ENCODE results near the gene TSPAN10. TPM values are rescaled to one million over a fixed set of nuclear protein-coding genes. Genes with fewer than 3 reads are reported as not detected.
A peak's percentile ranks its signal among the peaks of the same experiment; 100 is the strongest.

The TSPAN10 gene
- total and polyA plus RNA-seq, 2 of the 4 experiments (the other 2 are of a cell fraction): 1.4 to 4.5 TPM

- Histone ChIP-seq H3K9me3 (ENCODE audit: control insufficient read depth, insufficient read depth, low read length) (peaks cover 8% of the 10 kb centered on the region; the same call in 1 of the 2 replicates), H4K20me1 (ENCODE audit: insufficient read depth, low read length) (peaks cover 3% of the 10 kb centered on the region; the same call in 1 of the 2 replicates), H2BK15ac (ENCODE audit: low read depth, low read length) (no peak overlapping the region), H2AFZ (replicated peaks; ENCODE audit: low read length, poor library complexity) (peak overlapping the region; percentile 51), H3K18ac (ENCODE audit: low read depth, low read length) (no peak overlapping the region), H3K4me2 (ENCODE audit: low read depth, low read length) (no peak overlapping the region), H3K4ac (ENCODE audit: low read depth, low read length) (no peak overlapping the region), H3K4me3 (ENCODE audit: insufficient read depth, low read depth, low read length) (no peak overlapping the region), H3K27me3 (ENCODE audit: control insufficient read depth, insufficient read depth, low read length) (peaks cover 9% of the 10 kb centered on the region), H2BK120ac (ENCODE audit: low read depth, low read length) (no peak overlapping the region), H3K27ac (ENCODE audit: insufficient read depth, low read length) (no peak overlapping the region), H4K8ac (ENCODE audit: low read depth in 2 of 2, low read length in 2 of 2) (no peak overlapping the region), H3K56ac (ENCODE audit: extremely low read depth, insufficient read depth, low read length) (no peak overlapping the region), H3K36me3 (ENCODE audit: control insufficient read depth, insufficient read depth, low read length) (no peaks in the 10 kb centered on the region), H3K9me1 (ENCODE audit: insufficient read depth, low read length) (peaks cover 12% of the 10 kb centered on the region), H4K5ac (ENCODE audit: low read depth, low read length) (no peak overlapping the region), H3K4me1 (ENCODE audit: control insufficient read depth, insufficient read depth, low read length) (peaks cover 6% of the 10 kb centered on the region), H2AK9ac (replicated peaks; ENCODE audit: low read depth, low read length, poor library complexity) (peak overlapping the region; percentile 28), H2BK5ac (ENCODE audit: low read depth, low read length, poor library complexity, severe bottlenecking) (no peak overlapping the region), H3K23ac (ENCODE audit: low read depth, low read length) (no peak overlapping the region), H3K14ac (replicated peaks; ENCODE audit: low read depth, low read length) (no peak overlapping the region), H4K91ac (ENCODE audit: insufficient read depth, low read depth, low read length) (no peak overlapping the region), H3K79me1 (ENCODE audit: low read depth in 1 of 2, low read length in 2 of 2) (no peaks in the 10 kb centered on the region; a peak in 1 of 4 replicates), H2AK5ac (ENCODE audit: low read depth, low read length) (peak overlapping the region; percentile 39; the same call in 1 of the 2 replicates), H2BK20ac (ENCODE audit: low read depth, low read length) (no peak overlapping the region), H3K9ac (ENCODE audit: low read depth, low read length) (no peak overlapping the region)
- in situ Hi-C loops (cut with MboI; ENCODE audit: low sequenced_read_pairs): no loop called here
- intact Hi-C loops (cut with micrococcal nuclease): no loop called here
- TF ChIP-seq POLR2A (IDR thresholded peaks at IDR 0.05; ENCODE audit: low read depth, low read length) (no peak), FOS (IDR thresholded peaks at IDR 0.05; ENCODE audit: low read depth, low read length) (no peak), MAFK (IDR thresholded peaks at IDR 0.05; ENCODE audit: low read depth, low read length) (no peak), BHLHE40 (IDR thresholded peaks at IDR 0.05; ENCODE audit: low read depth, low read length) (no peak), RCOR1 (IDR thresholded peaks at IDR 0.05; ENCODE audit: insufficient replicate concordance, low read length) (no peak), MAZ (IDR thresholded peaks at IDR 0.05; ENCODE audit: borderline replicate concordance, low read depth, low read length) (no peak), CHD1 (IDR thresholded peaks at IDR 0.05; ENCODE audit: low read depth, low read length) (no peak)
- TF ChIP-seq, protein P1, sequence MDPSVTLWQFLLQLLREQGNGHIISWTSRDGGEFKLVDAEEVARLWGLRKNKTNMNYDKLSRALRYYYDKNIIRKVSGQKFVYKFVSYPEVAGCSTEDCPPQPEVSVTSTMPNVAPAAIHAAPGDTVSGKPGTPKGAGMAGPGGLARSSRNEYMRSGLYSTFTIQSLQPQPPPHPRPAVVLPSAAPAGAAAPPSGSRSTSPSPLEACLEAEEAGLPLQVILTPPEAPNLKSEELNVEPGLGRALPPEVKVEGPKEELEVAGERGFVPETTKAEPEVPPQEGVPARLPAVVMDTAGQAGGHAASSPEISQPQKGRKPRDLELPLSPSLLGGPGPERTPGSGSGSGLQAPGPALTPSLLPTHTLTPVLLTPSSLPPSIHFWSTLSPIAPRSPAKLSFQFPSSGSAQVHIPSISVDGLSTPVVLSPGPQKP (IDR thresholded peaks at IDR 0.05; ENCODE audit: borderline replicate concordance, low read depth, low read length): no peak
- dilution Hi-C loops (cut with HindIII; ENCODE audit: low sequenced_read_pairs, unreplicated experiment): no loop called here
- no TSS peak for BruUV-seq (replicated peaks)
- WGBS, 2 experiments (ENCODE audit: extremely low coverage in 2 of 2, insufficient read length in 1 of 2): 75% methylated on average over 2 of the region's 27 CpGs; no CpG with 5 or more reads in 1 of the 2 experiments
- ChIA-PET POLR2A (ENCODE audit: unreplicated experiment) (no interaction called here), CTCF (no interaction called here)
- no peak for DNase-seq
- ATAC-seq (ENCODE audit: low read depth): no peak
Measured at GRCh38 chr17:81652906-81653771, 16.1 kb downstream of the TSPAN10 start.
